Ishikawa (cell line): ENCODE data around the gene LRRC56.

Experiments used
- CREB1 ChIP-seq: IDR thresholded peaks from 2 replicates; pipeline ENCODE4 v1.6.1; 2012; ENCODE audit warnings: low read depth
- EGR1 ChIP-seq: IDR thresholded peaks from 2 replicates; pipeline ENCODE4 v1.6.1; 2012
- EP300 ChIP-seq: IDR thresholded peaks from 2 replicates; pipeline ENCODE4 v1.6.1; 2012; ENCODE audit warnings: borderline replicate concordance
- FOXM1 ChIP-seq: IDR thresholded peaks from 2 replicates; pipeline ENCODE4 v1.6.1; 2012; ENCODE audit warnings: low read depth, borderline replicate concordance
- RAD21 ChIP-seq: IDR thresholded peaks from 2 replicates; pipeline ENCODE4 v1.6.1; 2012; ENCODE audit warnings: low read depth
- TAF1 ChIP-seq: IDR thresholded peaks from 2 replicates; pipeline ENCODE4 v1.6.1; 2012; ENCODE audit warnings: low read depth, mild to moderate bottlenecking
- TCF12 ChIP-seq: IDR thresholded peaks from 2 replicates; pipeline ENCODE4 v1.6.1; 2012; ENCODE audit warnings: low read depth
- YY1 ChIP-seq: IDR thresholded peaks from 2 replicates; pipeline ENCODE4 v1.6.1; 2012; ENCODE audit warnings: low read depth
- ZBTB7A ChIP-seq: IDR thresholded peaks from 2 replicates; pipeline ENCODE4 v1.6.1; 2012; ENCODE audit warnings: low read depth
- TF ChIP-seq, protein P1 (sequence below): IDR thresholded peaks from 2 replicates; pipeline ENCODE4 v1.6.1; 2012; ENCODE audit warnings: low read depth, mild to moderate bottlenecking
- TF ChIP-seq, protein P2 (sequence below): IDR thresholded peaks from 2 replicates; pipeline ENCODE4 v1.6.1; 2012
- TF ChIP-seq, protein P3 (sequence below): IDR thresholded peaks from 2 replicates; pipeline ENCODE4 v1.6.1; 2012

DNA sequence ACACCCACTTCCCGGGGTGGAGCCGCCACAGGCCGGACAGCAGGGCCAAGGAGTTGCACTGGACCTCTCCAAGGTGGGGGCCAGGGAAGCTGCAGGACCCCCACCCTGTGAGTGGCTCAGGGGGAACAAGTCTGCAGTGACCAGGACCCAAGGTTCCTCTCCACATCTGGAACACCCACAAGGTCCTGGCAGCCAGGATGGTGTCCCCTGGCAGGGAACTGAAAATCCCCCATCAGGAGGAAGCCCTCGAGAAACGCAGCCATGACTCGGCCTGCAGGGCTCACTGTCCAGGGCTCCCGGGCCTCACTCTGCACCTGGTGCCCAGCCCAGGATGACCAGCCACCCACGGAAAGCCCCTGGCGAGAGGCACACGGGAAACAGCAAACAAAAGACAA lies 41.8 kb upstream of the LRRC56 start:
- TF ChIP-seq TCF12 (no peak), RAD21 (no peak), EP300 (no peak), FOXM1 (no peak), TAF1 (no peak), CREB1 (no peak), ZBTB7A (no peak), YY1 (no peak), EGR1 (no peak)
- TF ChIP-seq, protein P1, sequence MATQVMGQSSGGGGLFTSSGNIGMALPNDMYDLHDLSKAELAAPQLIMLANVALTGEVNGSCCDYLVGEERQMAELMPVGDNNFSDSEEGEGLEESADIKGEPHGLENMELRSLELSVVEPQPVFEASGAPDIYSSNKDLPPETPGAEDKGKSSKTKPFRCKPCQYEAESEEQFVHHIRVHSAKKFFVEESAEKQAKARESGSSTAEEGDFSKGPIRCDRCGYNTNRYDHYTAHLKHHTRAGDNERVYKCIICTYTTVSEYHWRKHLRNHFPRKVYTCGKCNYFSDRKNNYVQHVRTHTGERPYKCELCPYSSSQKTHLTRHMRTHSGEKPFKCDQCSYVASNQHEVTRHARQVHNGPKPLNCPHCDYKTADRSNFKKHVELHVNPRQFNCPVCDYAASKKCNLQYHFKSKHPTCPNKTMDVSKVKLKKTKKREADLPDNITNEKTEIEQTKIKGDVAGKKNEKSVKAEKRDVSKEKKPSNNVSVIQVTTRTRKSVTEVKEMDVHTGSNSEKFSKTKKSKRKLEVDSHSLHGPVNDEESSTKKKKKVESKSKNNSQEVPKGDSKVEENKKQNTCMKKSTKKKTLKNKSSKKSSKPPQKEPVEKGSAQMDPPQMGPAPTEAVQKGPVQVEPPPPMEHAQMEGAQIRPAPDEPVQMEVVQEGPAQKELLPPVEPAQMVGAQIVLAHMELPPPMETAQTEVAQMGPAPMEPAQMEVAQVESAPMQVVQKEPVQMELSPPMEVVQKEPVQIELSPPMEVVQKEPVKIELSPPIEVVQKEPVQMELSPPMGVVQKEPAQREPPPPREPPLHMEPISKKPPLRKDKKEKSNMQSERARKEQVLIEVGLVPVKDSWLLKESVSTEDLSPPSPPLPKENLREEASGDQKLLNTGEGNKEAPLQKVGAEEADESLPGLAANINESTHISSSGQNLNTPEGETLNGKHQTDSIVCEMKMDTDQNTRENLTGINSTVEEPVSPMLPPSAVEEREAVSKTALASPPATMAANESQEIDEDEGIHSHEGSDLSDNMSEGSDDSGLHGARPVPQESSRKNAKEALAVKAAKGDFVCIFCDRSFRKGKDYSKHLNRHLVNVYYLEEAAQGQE: no peak
- TF ChIP-seq, protein P2, sequence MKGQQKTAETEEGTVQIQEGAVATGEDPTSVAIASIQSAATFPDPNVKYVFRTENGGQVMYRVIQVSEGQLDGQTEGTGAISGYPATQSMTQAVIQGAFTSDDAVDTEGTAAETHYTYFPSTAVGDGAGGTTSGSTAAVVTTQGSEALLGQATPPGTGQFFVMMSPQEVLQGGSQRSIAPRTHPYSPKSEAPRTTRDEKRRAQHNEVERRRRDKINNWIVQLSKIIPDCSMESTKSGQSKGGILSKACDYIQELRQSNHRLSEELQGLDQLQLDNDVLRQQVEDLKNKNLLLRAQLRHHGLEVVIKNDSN: no peak
- TF ChIP-seq, protein P3, sequence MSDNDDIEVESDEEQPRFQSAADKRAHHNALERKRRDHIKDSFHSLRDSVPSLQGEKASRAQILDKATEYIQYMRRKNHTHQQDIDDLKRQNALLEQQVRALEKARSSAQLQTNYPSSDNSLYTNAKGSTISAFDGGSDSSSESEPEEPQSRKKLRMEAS: no peak
